ENCODE measurements around the gene GRB2.
"Not testable (repeated sequence)": the region's sequence is repeated elsewhere in the genome, so short reads cannot be mapped to it uniquely, and the experiment has no call there.

Gene GRB2

GRCh38 chr17:75348386-75349012, 57.0 kb downstream of the GRB2 start:
- DNase-seq = no peak

GRCh38 chr17:75346906-75347305, 58.6 kb downstream of the GRB2 start:
- DNase-seq = peak; percentile 68

- not testable (repeated sequence) for DNase-seq
These were observed 59.1 kb downstream of the GRB2 start for GRCh38 chr17:75346368-75346767.

DNA sequence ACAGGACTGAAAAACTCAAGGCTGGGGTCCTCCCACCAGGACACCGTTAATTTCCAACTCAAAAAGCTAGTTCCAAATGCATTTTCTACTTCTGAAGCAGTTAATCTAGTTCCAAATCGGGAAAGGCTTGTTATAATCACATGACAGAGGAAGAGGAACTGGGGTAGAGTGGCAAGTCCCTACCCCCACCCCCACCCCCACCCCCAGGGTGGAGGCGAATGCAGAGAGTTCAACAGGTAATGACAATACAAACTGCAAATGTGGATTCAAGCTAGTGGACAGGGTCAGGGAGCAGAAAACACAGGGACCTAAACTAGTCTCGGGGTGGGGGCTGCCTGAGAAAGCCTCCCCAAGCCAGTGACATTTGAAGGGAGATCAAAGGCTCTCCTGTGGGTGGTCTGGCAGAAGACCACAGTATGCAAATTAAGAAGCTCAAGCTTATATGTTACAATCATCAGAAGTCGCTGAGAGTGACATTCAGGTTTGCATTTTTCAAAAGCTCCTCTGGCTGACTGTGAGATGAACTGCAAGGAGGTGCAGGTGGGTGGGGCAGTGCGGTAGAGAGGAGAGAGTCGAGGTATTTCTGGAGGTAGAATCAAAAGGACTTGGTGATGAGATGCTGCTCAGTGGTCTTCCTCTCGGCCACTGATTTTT, 59.8 kb downstream of the GRB2 start:
- DNase-seq = peak; percentile 64

DNA sequence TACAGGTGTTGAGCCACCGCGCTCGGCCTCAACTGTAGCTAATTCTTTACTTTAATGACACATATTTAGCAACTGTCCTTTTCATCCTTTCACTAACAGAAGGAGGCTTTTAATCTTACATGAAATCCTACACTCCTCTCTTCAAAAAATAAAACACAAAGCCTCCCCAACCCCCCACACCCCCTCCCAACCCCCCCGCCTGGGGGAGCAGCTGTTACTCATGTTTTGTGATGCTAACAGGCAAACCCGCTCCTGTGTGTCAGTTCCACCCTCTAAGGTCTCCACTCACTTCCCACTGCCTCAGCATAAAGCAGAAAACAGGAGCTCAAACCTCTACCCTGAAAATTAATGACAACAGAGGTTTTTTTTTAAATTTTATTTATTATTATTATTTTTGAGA, 60.8 kb downstream of the GRB2 start:
- DNase-seq = peak; percentile 44

DNA sequence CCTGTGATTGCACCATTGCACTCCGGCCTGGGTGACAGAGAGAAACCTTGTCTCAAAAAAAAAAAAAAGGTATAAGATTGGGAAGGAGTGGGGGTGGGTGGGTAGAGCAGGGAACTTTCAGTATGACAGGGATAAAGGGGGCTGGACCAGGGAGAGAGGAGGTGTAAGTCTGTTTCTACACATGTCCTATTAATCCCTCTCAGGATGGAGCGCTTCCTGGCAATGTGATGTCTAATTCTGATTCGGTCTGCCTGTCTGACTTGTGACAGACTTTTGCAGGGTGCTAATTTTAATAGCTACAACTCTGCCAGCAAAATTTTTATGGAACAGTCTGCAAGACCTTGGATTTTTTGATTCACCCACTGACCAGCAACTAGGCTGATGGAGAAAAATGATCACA, 62.5 kb downstream of the GRB2 start:
- DNase-seq = no peak

DNA sequence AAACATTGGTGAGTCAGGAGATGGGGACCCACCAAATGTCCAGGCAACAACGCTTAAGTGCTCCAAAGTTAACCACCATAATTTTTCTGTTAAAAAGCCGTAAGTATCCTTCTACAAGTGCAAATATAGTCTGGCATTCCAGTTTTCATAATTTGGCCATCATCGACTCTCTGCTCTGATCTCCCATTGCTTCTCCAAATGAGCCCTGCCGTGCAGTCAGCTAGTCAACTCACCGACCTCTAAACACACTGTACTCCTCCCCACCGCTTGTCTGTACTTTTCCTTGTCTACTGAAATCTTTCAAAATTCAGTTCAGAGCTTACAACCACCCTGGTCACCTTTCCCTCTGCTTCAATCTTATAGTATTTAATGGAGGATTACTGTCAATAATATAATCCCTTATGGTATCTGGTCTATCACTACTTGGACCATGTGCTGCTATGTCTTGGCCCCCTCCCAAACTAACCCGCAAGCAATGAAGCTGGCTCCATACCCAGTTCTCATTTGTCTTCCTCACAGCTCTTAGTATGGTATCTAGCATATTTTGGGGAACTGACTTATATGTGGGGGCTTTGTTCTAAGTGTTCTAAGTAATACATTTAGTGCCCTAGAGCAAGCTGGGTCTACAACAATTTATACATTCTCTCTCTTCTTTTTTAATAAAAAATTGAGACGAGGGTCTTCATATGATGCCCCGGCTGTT, 63.5 kb downstream of the GRB2 start:
- no peak for DNase-seq

DNA sequence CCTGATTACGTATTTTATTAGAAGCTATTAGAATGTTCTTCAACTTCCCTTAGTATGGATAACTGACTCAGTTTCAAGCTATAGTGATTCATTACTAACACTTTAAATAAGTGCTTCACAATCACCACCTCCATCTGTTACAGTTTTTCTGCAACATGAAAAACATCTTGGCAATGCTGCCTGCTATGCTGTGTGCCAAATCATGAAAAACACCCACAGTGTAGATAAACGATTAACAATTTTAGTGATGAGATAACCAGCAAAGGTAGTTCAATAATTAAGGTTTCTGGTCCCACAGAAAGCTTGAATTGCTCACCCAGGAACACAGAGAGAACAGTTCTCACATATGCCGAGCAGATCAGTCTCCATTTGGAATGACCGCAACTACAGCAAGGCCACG, 64.8 kb downstream of the GRB2 start:
- DNase-seq = no peak

DNA sequence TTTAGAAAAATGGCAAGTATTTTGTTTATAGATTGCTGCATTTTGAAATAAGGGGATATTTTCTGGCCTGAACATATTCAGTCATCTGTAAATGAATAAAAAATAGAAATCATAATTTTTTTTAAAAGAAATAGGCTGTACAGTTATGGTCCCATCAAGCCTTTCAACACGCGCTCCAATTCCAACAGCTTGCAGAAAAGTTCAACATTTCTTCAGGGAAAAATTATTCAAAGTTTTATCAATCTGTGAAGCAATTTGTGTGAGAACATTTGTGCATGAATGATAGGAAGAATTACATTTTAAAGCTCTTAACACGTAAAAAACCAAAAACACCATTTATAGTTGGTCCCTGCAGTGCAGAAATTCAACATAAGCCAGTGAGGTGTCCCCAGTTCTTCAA, 65.5 kb downstream of the GRB2 start:
- no peak for DNase-seq

DNA sequence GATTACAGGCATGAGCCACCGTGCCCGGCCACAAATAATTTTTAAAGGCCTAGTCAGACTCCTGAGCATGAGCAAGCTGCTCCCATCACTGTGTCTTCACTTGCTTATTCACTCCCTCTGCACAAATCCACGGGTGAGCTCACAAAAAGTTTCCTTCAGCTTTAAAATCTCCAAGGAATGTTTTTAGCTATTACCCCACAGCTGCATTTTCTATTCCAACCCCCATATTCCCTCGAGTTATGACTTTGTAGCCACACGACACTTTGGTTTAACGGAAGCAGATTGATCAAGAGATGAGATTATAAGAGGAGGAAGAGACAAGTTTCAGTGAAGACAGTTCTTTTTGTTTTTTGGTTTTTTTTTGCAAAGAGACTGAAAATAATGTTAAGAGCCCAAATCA, 67.1 kb downstream of the GRB2 start:
- DNase-seq = no peak

DNA sequence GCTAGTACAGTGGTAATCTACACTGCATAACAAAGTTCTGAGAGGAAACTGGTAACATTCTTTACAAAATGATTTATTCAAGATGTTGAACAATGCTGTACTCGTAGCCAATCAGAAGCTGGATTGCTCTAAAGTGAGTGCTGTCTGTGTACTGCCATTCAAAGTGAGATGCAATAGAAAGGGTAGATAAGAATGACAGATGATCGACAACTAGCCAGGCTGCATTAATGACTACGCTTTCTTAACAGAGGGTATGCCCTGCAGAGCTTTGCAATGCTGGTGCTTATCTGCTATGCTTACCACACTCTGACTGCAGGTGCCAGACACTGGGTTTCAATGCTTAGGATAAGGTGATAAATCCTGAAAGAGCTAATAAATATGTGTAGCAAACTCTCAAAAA, 70.2 kb downstream of the GRB2 start:
- DNase-seq = no peak

- no peak for DNase-seq
These were observed 70.8 kb downstream of the GRB2 start for GRCh38 chr17:75334723-75335122.

GRCh38 chr17:75331671-75332070, 73.8 kb downstream of the GRB2 start:
- no peak for DNase-seq

DNA sequence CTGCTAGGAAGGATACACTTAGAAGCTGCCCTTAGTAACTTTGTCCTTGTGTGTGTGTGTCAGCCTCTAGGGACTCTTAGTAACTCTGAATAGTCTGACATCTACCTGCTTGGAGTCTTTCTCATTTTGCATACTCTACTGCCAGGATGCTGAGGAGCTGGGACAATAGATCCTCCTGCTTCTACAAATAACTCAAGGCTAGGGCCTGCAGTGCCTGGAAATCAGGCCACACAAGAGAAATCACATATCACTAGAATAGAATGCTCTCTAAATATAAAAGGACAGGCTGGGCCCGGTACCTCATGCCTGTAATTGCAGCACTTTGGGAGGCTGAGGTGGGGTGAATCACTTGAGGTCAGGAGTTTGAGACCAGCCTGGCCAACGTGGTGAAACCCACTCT, 77.7 kb downstream of the GRB2 start:
- no peak for DNase-seq

DNA sequence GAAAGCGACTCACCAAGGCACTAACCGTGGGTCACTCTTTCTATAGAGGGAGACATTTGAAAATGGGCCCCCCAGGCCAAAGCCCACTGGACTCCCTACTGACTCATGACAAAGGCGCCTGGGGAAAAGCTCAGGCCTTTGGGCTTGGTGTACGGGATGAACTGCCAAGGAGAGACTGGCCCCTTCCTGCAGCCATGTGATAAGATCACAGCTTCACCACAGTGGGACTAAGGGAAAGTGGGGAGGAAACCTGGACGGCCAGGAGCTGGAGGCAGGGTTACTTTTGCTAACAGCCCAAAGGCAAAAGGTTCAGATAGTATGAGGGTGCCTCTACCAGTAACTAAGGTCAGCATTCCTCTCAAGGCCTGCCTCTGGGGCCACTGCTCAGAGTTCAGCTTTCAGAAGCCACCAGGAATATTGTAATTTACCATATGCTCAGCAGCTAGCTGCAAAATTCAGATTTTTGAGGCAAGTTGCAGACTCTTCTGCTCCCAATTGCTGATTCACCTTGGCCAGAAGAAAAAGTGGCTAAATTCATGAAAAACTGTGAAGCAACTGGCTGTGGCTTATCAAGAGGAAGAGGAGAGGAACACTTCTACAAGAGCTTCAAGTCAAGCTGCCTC, 79.1 kb downstream of the GRB2 start:
- DNase-seq = no peak

DNA sequence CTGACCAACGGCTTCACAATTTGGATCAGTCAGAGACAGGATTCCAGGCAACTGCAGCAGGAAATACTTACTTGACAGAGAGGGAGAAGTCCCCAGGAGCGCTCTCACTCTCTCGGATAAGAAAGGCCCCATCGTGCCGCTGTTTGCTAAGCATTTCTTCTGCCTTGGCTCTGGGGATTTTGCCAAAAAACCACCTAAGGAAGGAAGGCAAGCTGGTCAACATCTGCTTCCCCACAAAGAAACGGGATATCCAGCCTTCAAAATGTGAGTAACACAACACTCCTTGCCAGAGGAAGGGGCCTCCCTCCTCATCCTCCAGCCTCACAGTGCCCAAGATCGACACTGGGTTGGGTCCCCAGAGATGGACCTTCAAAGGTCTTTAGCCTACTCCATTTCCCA, 79.7 kb downstream of the GRB2 start:
- DNase-seq = no peak

DNA sequence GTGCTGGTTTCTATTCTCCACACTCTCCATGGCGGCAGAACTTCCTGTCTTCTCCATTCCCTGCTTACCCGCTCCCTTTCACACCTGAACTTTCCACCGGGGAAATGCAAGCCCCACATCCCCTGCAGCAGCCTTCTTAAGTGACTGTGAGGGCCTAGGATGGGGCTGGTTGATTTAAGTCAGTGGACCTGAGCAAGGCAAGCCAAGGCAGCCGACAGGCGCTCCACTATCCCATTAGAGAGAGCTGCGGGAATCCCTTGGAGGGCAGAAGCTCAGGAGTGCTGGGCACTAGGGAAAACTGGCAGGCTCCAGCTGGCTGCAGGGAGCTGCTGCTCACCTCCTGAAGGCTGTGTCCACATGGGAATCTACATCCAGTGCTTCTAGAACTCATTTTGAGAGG, 80.1 kb downstream of the GRB2 start:
- no peak for DNase-seq

DNA sequence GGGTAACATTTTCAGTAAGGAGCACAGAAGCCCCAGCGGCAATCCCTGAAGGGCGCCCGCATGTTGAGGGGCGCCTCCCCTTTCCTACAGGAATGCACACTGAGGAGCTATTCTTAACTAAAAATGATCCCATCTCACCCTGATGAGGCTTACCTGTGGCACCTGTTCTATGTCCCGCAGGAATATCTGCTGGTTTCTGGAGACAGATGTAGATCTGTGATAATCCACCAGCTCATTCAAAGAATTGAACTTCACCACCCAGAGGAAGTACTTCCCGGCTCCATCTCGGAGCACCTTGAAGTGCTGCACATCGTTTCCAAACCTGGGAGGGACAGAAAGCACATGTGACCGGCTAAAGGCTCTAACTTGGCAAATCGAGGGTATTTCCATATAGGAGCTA, 84.0 kb downstream of the GRB2 start:
- no peak for DNase-seq

DNA sequence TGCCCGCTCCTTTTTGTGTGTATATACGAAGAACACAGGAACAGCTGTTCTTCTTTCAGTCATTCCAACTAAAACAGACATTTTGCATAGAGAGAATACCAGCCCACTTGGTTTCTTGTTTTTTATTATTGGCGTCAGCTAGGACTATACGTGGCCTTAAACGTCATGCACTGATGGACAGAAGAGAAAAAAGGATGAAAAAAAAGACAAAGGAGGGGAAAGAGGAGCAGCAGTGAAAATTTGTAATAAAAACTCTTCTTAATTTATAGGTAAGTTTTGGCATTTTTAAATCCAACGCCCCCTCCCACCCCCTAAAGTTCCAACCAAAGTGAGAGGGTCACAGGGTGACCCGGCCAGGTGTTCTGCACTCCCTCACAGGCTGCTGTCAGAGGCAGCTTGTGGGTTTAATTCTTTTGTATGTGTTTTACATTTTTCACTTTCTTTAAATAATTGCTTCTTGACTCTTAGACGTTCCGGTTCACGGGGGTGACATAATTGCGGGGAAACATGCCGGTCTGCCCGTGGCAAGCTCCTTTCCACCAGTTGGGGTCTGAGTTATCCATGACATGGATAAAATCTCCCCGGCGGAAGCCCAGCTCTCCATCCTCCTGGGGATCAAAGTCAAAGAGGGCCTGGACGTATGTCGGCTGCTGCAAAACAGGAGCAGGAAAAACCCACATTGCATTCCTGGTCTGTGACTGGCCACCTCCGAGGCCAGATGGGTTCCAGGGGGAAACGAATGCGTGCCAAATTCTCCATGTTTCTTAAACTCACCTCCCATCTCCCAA, 85.4 kb downstream of the GRB2 start:
- DNase-seq = no peak

DNA sequence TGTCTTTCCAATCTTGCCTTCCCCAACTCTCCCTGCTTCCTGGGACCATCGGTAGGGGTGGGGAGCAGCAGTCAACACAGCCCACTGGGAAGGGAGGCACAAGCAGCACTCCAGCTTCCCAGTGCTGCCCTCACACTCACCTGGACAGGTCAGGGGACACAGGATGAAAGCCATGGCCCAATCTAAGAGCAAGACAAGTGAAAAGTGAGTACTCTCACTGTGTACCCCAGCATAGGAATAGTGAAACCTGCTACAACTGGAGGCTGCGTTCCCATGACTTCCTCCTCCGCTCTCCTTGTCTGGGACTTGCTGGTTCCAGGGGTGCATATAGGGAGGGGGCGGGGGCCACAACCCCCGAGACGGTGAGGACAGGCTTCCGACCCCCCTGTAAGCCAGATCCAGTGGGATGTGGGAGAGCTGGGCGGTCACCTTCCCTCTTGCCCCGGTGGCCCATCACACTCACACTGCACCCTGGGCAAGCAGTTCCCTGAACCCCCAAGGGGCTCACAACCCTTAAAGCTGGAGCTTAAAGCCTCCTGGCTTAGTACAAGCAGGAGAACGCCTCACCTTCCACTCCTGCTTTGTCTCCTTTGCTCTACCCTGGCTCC, 86.8 kb downstream of the GRB2 start:
- DNase-seq = no peak

GRCh38 chr17:75318211-75318610, 87.3 kb downstream of the GRB2 start:
- no peak for DNase-seq

GRCh38 chr17:75317671-75318070, 87.8 kb downstream of the GRB2 start:
- no peak for DNase-seq

DNA sequence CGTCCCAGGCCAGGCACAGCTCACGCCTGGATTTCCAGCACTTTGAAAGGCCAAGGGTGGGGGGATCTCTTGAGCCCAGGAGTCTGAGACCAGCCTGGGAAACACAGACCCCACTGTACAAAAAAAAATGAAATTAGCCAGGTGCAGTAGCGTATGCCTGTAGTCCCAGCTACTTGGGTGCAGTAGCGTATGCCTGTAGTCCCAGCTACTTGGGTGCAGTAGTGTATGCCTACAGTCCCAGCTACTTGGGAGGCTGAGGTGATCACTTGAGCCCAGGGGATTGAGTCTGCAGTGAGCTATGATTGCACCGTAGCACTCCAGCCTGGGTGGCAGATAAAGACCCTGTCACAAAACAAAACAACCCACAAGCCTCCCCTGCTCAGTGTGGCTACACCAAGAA, 89.2 kb downstream of the GRB2 start:
- DNase-seq = no peak
